Tongue (tissue), 2 donors: ENCODE results near the gene PDE4C. TPM values are rescaled to one million over a fixed set of nuclear protein-coding genes. Genes with fewer than 3 reads are reported as not detected.
"Not testable (repeated sequence)": the region's sequence is repeated elsewhere in the genome, so short reads cannot be mapped to it uniquely, and the experiment has no call there.

Experiments used
- DNase-seq: peaks from one replicate; pipeline ENCODE4 v3.0.0-alpha.2; 2015
- total RNA-seq: library from RNA; depleted of rRNA; stranded (reverse); fragments of >200 nt; gene quantifications from one replicate; pipeline ENCODE4 v1.2.3, GENCODE V29; 2014

Gene PDE4C
- total RNA-seq, 1 donor from 2014 or later: 5.7 TPM

GRCh38 chr19:18223860-18224524 lies 2.2 kb downstream of the PDE4C start:
- DNase-seq: peak; percentile 22

GRCh38 chr19:18221815-18222725 lies 4.2 kb downstream of the PDE4C start:
- no peak for DNase-seq

GRCh38 chr19:18220632-18221275 lies 5.5 kb downstream of the PDE4C start:
- DNase-seq: no peak

GRCh38 chr19:18219911-18220631 lies 6.2 kb downstream of the PDE4C start:
- no peak for DNase-seq

- no peak for DNase-seq
Observed at GRCh38 chr19:18218600-18218999, 7.6 kb downstream of the PDE4C start.

- DNase-seq: no peak
Observed at GRCh38 chr19:18218159-18218558, 8.1 kb downstream of the PDE4C start.

DNA sequence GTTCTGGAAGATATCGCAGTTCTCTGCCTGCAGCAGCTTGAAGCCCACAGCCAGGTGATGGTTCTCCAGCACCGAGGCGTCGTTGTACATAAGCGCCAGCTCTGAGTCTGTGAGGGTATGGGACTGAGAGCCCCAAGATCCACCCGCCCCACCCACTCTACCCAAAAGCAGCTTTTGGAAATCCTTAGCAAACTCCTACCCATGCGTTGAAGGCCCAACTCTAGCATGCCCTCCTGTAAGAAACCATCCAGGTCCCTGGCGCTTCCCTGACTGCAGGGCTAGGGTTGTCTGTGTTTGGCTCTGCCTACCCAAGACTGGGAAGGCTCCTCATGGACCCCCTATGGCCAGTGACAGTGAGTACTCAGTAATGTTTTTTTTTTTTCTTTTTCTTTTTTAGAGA lies 9.4 kb downstream of the PDE4C start:
- no peak for DNase-seq

GRCh38 chr19:18214779-18215433 lies 11.3 kb downstream of the PDE4C start:
- DNase-seq: no peak

GRCh38 chr19:18211683-18212082 lies 14.6 kb downstream of the PDE4C start:
- no peak for DNase-seq

- not testable (repeated sequence) for DNase-seq
Observed at GRCh38 chr19:18209912-18210311, 16.3 kb downstream of the PDE4C start.

- DNase-seq: peak; percentile 18
Observed at GRCh38 chr19:18208098-18208951, 17.9 kb downstream of the PDE4C start.

DNA sequence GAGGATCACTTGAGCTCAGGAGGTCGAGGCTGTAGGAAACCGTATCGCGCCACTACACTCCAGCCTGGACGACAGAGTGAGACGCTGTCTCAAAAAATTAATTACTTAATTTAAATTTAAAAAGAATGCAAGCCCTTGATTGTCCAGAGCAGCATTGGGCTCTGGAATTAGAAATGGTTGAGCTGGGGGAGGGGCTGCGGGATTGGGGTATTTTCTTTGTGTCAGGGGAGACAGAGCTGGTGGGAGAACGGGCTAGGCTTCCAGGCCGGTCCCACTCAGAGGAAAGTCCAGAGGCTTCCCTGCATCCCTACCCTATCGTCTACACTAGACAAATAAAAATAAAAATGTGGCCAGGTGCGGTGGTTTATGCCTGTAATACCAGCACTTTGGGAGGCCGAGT lies 20.2 kb downstream of the PDE4C start:
- DNase-seq: no peak

DNA sequence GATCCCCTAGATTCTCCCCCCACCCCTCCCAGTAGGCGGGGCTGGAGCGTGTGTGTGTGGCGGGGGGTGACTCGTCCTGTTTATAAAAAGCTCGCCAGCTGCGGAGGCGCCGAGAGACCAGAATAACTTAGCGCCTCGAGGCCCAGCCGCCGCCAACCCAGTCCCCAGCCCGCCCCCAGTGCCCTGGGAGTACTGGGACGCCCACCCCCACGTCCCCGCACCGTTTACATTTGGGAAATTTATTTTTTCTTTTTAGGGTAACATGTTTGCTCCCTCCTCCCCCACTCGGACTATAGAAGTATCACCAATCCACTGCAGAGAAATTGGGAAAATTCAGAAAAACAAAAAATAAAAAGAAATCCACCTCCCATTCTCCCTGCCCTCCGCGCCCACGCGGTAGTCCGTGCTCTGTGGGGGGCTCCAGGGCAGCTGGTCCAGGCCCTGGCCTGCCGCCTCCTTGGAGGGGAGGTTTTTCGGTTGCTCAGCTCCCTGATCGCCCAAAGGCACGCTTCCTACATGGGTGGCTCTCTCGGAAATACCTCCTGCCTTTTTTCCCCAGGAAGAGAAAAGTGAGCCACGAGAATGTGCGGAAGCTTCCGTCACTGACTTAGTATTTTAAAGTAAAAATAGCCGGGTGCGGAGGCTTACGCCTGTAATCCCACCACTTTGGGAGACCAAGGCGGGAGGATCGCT lies 20.9 kb downstream of the PDE4C start:
- DNase-seq: peak; percentile 92

GRCh38 chr19:18204394-18205199 lies 21.6 kb downstream of the PDE4C start:
- DNase-seq: peak; percentile 95

DNA sequence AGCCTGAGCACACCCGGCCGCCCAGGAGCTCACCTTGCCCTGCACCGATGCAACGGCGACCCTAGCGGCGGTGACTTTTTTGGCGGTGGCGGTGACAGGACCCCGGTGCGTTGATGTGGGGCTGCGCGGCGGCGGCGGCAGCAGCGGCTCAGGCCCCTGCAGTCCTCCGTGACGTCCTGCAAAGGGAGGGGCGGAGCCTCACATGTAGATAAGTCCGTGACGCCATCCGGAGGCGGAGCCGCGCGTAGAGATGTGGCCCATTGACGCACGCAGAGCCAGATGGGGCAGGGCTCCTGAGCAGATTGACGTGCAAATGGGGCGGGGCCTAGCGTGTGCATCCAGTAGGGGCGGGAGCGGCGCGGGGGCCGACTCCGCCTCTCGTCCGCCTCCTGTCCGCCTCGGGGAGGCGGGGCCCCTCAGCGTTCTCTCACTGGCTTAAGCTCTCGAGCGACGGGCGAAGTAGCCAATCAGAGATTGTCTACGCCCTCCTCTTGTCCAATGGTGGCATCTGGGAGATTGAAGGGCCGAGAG lies 22.3 kb downstream of the PDE4C start, which contains the start of gene RAB3A:
RAB3A (minus strand) TSS at position 180 of the 531 bp plus-strand sequence. CDS start 1,302 bp downstream, outside the sequence.
- peak; percentile 100 for DNase-seq

DNA sequence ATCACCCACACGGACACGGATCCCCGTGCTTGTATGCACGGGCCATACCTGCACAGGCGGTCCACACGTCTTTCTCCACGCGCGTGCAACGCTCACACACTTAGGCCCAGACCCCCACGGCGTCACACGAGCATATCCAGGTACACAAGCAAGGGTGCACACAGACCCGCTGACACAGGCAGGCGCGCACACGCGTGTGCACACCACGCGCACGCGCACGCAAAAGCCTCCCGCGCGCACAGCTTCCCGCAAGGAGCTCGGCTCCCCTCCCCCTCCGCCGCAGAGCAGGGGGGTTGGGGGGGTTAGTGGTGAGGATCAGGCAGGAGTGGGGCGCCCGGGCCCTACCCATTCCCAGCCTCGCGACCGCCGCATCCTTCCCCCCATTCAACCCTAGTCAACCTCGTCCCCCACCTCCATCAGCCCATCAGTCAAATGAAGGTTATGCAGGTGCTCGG lies 22.8 kb downstream of the PDE4C start:
- peak; percentile 46 for DNase-seq

DNA sequence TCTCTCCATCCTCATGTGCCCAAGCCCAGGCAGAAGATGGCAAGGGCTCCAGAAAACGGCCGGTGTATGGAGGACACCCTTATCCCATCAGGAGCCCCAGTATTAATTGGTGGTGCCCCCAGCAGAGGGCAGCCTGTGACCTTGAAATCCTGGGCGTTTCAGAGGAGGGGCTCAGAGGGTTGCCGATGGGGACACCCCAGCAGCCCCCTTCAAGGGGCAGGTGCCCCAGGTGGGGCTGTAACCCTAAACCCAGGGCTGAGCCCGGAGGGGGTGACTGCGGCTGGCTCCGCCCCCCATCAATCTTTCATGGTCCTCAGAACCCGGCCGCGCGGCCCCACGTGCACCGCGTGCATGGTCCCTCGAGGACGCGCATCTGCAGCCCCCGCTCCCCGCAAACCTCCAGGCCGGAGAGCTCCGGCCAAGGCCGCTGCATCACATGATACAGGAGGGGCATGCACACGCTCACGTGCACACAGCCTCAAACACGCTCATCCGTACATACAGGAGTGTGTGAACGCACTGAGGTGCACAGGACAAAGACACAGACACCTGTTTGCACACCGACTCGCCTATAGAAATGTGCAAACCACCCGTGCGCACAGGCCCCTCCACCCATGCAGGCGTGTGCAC lies 23.3 kb downstream of the PDE4C start:
- DNase-seq: peak; percentile 32

DNA sequence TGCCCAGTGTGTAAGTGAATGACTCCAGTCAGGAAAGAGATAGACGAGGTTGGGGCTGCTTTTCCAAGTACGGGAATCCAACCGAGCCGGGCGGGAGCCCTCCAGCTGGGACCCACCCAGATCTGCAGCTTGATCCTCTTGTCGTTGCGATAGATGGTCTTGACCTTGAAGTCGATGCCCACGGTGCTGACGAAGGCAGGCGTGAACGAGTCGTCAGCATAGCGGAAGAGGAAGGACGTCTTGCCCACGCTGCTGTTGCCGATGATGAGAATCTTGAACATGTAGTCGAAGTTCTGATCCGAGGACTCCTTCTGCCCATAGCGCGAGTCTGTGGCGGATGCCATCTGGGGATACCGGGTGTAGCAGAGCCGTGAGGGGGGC lies 23.9 kb downstream of the PDE4C start:
- no peak for DNase-seq
